Activated CD8-positive, alpha-beta memory T cell treated with anti-CD3 and anti-CD28 coated beads for 24 hours (primary cell): ENCODE measurements around the gene CENPH.
"Not testable (repeated sequence)": the region's sequence is repeated elsewhere in the genome, so short reads cannot be mapped to it uniquely, and the experiment has no call there.

Source experiments
- DNase-seq: peaks from one replicate; pipeline ENCODE4 v3.0.0-alpha.2; 2020

Gene CENPH

DNA sequence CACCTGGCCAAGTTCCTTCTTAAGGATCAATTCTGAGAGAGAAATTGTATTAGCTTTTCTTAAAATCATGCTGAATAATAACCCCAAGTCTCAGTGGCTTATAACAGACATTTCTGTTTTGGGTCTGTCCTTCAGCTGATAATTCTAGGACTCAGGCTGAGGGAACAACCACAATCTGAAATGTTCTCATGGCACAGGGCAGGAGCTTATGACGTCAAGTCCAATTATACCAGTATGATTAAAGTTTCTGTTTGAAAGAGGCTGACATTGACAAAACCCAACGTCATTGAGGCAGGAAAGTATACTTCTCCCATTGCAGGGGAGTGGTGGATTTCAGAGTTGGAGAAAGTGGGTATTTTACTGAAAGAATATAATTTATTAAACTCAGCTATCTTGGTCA, 21.8 kb downstream of the CENPH start:
- peak; percentile 19 for DNase-seq

DNA sequence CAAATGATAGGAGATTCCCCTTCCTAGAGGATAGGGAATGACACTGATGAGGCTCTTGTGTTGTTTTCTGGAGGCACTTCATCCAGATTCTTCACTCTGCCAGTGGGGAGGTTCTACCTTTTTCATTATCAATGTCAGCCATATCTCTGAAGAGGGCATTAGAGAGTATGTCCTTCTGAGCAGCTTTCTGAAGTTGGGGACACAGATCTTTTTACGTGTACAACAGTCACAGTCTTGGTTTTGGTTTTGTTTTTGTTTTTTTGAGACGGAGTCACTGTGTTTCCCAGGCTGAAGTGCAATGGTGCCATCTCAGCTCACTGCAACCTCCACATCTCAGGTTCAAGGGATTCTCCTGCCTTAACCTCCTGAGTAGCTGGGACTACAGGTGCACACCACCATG, 22.6 kb downstream of the CENPH start:
- DNase-seq, result no peak

DNA sequence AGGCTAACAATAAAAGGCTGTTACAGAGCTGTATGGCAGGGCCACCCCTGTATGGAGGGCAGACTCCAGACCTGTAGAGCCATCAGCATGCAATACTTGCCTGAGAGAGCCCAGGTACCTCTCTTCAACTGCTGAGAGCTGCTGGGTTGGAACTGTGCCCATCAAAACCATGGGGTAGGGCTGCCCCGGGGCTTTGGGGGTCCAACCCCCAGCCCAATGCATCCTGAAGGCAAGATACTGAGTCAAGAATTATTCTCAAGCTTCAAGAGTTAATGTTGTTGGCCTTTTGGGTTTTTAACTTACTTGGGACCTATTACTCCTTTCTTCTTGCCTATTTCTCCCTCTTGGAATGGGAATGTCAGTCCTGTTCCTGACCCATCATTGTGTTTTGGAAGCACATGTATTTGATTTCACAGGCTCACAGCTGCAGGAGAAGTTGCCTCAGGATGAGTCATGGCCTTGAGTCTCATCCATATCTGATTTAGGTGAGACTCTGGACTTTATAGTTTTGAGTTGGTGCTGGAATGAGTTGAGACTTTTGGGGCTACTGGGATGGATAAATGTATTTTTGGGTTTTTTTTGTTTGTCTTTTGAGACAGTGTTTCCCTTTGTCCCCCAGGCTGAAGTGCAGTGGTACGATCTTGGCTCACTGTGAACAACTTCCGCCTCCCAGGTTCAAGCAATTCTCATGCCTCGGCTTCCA, 24.3 kb downstream of the CENPH start:
- peak; percentile 32 for DNase-seq

DNA sequence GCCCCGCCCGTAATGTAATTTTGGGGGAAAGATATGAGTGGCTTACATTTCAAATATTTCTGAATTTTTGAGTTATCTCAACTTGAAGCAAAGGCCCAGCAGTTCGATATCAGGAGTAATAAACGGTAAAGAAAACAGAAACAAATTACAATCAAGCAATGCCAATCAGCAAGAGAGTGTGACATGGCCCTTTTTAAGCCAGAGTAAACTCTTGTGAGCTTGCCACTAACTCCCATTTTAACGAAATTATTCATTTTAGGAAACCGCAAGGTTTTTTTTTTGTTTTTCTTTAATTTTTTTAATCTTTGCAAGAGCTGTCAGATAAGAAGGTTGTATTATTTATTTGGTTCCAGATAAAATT, 27.7 kb downstream of the CENPH start:
- DNase-seq, result peak; percentile 30

DNA sequence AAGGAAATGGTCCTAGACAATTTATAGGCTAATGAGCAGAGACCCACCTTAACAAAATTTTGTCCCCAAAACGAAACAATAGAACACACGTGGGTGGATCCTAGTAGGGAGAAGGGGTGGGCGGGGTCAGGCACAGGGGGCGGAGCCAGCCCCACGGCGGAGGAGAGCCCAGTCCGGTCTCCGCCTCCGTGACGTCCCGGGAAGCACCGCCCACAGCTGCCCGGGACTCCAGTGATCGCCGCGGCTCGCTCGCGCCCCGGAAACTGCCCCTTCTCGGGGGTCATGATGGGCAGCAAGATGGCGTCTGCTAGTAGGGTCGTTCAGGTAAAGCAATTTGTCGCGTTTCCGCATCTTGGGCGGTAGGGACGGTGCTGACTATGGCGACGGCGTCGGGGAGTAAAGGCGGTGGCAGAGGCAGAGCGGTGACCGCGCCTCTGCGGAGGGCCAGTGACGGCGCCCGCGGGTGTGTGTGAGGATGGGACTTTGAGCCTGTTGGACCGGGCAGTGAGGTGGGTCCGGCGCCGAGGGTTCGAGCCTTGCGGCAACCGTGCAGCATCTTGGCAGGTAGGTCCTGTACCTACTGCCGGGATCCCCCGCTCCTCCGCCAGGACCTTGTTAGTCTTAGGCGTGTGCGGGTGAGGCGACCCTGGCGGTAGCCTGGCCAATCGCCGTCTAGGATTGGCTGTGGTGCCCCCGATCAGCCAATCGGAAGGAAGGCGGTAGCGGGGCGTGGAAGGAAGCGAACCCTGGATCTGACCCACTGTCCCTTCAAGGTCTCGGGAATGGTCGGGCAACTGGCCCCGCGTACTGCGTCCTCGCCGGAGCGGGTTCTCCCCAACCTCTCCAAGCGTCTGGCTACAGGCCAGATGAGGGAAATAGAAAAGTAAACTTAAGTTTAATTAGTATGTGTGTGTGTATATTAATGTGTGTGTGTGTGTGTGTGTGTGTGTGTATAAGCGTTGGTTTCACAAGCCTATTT, 28.5 kb downstream of the CENPH start:
- DNase-seq, result peak; percentile 97

DNA sequence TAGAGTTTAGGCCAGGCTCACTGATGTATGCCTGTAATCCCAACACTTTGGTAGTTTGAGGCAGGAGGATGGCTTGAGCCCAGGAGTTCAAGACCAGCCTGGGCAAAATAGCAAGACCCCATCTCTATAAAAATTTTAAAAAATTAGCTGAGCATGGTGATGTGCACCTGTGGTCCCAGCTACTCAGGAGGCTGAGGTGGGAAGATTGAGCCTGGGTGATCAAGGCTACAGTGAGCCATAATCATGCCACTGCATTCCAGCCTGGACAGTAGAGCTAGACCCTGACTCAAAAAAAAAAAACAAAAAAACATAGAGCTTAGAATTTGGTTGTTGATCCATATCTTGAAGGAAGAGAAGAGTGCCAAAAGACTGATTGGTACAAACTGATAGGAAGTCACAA, 30.6 kb downstream of the CENPH start:
- DNase-seq, result no peak

- not testable (repeated sequence) for DNase-seq
Observed at GRCh38 chr5:69220371-69220770, 31.0 kb downstream of the CENPH start.

GRCh38 chr5:69220833-69221232, 31.4 kb downstream of the CENPH start:
- not testable (repeated sequence) for DNase-seq

DNA sequence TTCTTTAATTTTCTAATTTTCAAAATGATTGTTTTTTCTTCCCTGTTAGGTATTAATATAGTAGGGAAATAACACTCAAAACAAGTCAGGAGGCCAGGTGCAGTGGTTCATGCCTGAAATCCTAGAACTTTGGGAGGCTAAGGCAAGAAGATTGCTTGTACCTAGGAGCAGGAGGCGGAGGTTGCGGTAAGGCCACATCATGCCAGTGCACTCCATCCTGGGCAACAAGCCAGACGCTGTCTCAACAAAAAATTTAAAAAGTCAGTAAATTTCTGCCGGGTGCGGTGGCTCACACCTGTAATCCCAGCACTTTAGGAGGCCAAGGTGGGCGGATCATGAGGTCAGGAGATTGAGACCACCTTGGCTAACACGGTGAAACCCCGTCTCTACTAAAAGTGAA, 35.1 kb downstream of the CENPH start:
- DNase-seq, result no peak

- DNase-seq, result no peak
Observed at GRCh38 chr5:69225860-69226259, 36.5 kb downstream of the CENPH start.

DNA sequence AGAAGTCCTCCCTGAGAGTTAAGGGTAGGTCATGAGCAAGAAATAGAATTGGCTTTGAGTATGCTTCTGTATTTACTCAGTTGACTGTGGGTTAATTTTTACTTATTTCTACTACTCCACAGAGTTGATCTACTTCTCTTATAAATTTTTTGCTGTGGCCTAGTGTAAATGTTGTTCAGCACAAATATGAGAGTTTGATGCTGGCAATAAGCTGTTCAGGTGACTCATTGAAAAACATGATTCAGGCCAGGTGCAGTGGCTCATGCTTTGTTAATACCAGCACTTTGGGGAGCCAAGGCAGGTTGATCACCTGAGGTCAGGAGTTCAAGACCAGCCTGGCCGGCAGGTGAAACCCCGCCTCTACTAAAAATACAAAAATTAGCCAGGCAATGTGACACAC, 40.8 kb downstream of the CENPH start:
- DNase-seq, result no peak

- DNase-seq, result no peak
Observed at GRCh38 chr5:69231281-69231680, 41.9 kb downstream of the CENPH start.

- DNase-seq, result no peak
Observed at GRCh38 chr5:69231851-69232250, 42.5 kb downstream of the CENPH start.

- peak; percentile 94 for DNase-seq
Observed at GRCh38 chr5:69234457-69235268, 45.3 kb downstream of the CENPH start, which contains the start of gene CDK7. TSS of gene CDK7 (plus strand) at chr5:69234886. CDS start at chr5:69234976, 90 bp downstream.

DNA sequence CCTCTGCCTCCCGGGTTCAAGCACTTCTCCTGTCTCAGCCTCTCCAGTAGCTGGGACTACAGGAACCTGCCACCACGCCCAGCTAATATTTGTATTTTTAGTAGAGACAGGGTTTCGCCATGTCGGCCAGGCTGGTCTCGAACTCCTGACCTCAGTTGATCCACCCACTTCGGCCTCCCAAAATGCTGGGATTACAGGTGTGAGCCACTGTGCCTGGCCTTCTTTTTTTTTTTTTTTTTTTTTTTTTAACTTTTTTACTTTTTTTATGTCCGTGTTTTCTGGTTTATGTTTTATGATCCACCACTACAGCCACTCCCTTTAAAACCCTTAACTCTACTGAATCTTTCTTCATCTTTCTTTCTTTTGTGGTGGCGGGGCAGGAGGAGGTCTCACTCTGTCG, 47.4 kb downstream of the CENPH start:
- not testable (repeated sequence) for DNase-seq

DNA sequence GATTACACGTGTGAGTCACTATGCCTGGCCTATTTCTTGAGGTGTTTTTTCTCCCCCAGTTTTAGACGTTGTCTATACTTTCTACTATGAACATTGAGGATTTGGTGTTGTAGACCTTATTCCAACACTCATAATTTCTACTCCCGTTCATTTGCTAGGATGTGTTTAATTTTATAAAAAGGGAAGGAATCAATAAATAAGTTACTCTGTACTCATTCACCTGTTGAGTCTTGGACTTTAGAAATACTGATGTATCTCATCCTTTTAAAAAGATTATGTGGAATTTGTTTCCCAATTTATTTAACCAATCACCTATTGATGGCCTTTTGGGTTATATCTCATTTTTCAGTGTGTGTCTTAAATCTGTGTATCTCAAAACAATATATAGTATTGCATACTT, 48.5 kb downstream of the CENPH start:
- no peak for DNase-seq

GRCh38 chr5:69238760-69239251, 49.4 kb downstream of the CENPH start:
- DNase-seq, result no peak

DNA sequence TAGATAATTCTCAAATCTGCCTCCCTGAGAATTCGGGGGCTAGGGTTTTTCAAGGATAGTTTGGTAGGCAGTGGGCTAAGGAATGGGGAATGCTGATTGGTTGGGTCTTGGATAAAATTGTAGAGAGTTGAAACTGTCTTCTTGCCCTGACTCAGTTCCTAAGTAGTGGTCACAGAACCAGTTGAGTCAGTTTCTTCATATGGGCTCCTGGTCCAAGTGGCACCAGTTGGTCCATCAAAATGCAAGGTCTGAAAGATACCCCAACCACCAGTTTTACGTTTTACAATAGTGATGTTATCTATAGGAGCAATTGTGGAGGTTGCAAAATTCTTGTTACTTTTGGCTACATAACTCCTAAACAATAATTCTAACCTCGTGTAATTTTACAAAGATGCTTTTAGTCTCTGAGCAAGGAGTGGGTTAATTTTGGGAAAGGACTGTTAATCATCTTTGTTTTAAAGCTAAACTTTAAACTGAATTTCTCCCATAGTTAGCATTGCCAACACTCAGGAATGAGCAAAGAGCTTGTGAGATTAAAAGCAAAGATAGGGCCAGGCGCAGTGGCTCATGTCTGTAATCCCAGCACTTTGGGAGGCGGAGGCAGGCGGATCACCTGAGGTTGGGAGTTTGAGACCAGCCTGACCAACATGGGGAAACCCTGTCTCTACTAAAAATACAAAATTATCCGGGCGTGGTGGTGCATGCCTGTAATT, 53.0 kb downstream of the CENPH start:
- DNase-seq, result no peak

DNA sequence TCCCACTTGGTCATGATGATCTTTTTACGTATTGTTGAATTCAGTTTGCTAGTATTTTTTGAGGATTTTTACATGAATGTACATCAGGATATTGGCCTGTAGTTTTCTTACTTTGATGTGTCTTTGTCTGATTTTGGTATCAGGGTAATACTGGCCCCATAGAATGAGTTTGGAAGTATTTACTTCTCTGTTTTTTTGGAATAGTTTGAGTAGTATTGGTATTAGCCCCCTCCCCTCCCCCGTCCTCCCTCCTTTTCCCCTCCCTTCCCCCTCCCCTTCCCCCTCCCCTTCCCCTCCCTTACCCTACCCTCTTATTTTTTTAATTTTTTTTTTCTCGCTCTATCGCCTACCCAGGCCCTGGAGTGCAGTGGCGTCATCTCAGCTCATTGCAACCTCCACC, 55.6 kb downstream of the CENPH start:
- DNase-seq, result no peak

DNA sequence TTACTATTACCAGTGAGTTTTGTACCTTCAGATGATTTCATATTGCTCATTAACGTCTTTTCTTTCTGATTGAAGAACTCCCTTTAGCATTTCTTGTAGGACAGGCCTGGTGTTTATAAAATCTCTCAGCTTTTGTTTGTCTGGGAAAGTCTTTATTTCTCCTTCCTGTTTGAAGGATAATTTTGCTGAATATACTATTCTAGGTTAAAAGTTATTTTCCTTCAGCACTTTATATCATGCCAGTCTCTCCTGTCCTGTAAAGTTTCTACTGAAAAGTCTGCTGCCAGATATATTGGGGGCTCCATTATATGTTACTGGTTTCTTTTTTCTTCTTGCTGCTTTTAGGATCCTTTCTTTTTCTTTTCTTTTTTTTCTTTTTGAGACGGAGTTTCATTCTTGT, 58.6 kb downstream of the CENPH start:
- DNase-seq, result no peak

DNA sequence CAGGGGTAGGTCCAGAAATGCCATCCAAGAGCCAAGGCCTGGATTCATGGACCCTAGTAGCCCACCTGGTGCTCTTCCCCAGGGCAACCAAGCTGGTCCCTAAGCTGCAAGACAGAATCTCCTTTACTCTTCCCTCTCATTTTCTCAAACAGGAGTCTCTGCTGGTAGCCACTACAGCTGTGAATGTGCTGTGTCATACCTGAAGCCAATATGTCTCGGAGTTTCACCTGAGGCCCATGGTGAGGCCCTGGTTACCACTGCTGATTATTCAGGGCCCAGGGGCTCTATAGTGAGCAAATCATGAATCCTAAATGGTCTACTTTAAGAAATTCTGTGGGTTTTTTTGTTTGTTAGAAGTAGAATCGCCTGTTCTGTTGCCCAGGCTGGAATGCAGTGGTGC, 61.2 kb downstream of the CENPH start:
- DNase-seq, result no peak

GRCh38 chr5:69252437-69252836, 63.1 kb downstream of the CENPH start:
- DNase-seq, result no peak
